Neural cell (in vitro differentiated cells): ENCODE measurements around the gene CDK8. TPM values are rescaled to one million over a fixed set of nuclear protein-coding genes. Genes with fewer than 3 reads are reported as not detected.

ENCODE experiments used
- H2AFZ ChIP-seq: fragments of 200-600, 300-800 bp; sonication (generic), shearing (Covaris generic); 2 replicates; pipeline ENCODE4 v1.6.0; 2014; ENCODE audit warnings: low read depth, mild to moderate bottlenecking, antibody characterized with exemption, low read length, moderate library complexity
- H3F3A ChIP-seq: fragments of 200-600 bp; shearing (Covaris generic); 2 replicates; pipeline ENCODE4 v1.6.1; 2016; ENCODE audit warnings: mild to moderate bottlenecking, moderate library complexity, mixed read lengths, antibody characterized with exemption, low read length; ENCODE audit not compliant: insufficient read depth, poor library complexity, severe bottlenecking
- H3K27ac ChIP-seq: fragments of 200-600, 300-800 bp; sonication (generic), shearing (Covaris generic); 2 replicates; pipeline ENCODE4 v1.5.1; 2014; ENCODE audit warnings: mild to moderate bottlenecking, low read length, moderate library complexity
- H3K27me3 ChIP-seq: fragments of 300-800, 200-600 bp; sonication (generic), shearing (Covaris generic); 2 replicates; pipeline ENCODE4 v1.6.0; 2014; ENCODE audit warnings: mild to moderate bottlenecking, low read depth, low read length, moderate library complexity; ENCODE audit not compliant: insufficient read depth
- H3K36me3 ChIP-seq: fragments of 300-800, 200-600 bp; sonication (generic), shearing (Covaris generic); 2 replicates; pipeline ENCODE4 v1.5.1; 2014; ENCODE audit warnings: mild to moderate bottlenecking, antibody characterized with exemption, low read length, moderate library complexity; ENCODE audit not compliant: insufficient read depth
- H3K4me2 ChIP-seq: fragments of 300-800, 200-600 bp; sonication (generic), shearing (Covaris generic); 2 replicates; pipeline ENCODE4 v1.6.0; 2014; ENCODE audit warnings: mild to moderate bottlenecking, low read length
- H3K4me3 ChIP-seq: fragments of 300-800, 200-600 bp; sonication (generic), shearing (Covaris generic); 2 replicates; pipeline ENCODE4 v1.5.1; 2014; ENCODE audit warnings: mild to moderate bottlenecking, low read length, moderate library complexity
- H3K79me2 ChIP-seq: fragments of 200-600 bp; shearing (Covaris generic); replicated peaks from 2 replicates; pipeline ENCODE4 v1.6.0; 2014; ENCODE audit warnings: mild to moderate bottlenecking, low read length, moderate library complexity; ENCODE audit not compliant: insufficient read depth
- H3K9ac ChIP-seq: fragments of 300-800, 200-600 bp; sonication (generic), shearing (Covaris generic); 2 replicates; pipeline ENCODE4 v1.6.1; 2016; ENCODE audit warnings: mild to moderate bottlenecking, low read length, mixed read lengths
- H3K9me2 ChIP-seq: fragments of 200-600 bp; shearing (Covaris generic); 2 replicates; pipeline ENCODE4 v1.6.1; 2016; ENCODE audit warnings: mild to moderate bottlenecking, low read length, mixed read lengths; ENCODE audit not compliant: insufficient read depth
- H3K9me3 ChIP-seq: fragments of 200-600, 300-800 bp; sonication (generic), shearing (Covaris generic); 2 replicates; pipeline ENCODE4 v1.6.1; 2016; ENCODE audit warnings: mild to moderate bottlenecking, mixed run types, low read length, moderate library complexity, mixed read lengths
- H4K20me1 ChIP-seq: fragments of 200-600 bp; shearing (Covaris generic); 2 replicates; pipeline ENCODE4 v1.6.1; 2016; ENCODE audit warnings: mild to moderate bottlenecking, mixed run types; ENCODE audit not compliant: insufficient read depth
- EP300 ChIP-seq: fragments of 450-650 bp; conservative IDR thresholded peaks from 2 replicates; pipeline ENCODE4 v1.6.1; 2014; ENCODE audit warnings: antibody characterized with exemption, mild to moderate bottlenecking, moderate library complexity; ENCODE audit not compliant: poor library complexity, severe bottlenecking
- EZH2 ChIP-seq: fragments of 200-600, 300-800 bp; shearing (Covaris generic), sonication (generic); IDR thresholded peaks from 2 replicates; pipeline ENCODE4 v1.6.1; 2014; ENCODE audit warnings: antibody characterized with exemption, low read length, borderline replicate concordance, mild to moderate bottlenecking; ENCODE audit not compliant: insufficient read depth, poor library complexity, severe bottlenecking
- MXI1 ChIP-seq: fragments of 450-650 bp; conservative IDR thresholded peaks from 2 replicates; pipeline ENCODE4 v1.6.1; 2014; ENCODE audit warnings: antibody characterized with exemption, mild to moderate bottlenecking; ENCODE audit not compliant: poor library complexity, severe bottlenecking
- POLR2AphosphoS5 ChIP-seq: IDR thresholded peaks from 2 replicates; pipeline ENCODE4 v1.6.1; 2012
- RAD21 ChIP-seq: fragments of 450-650 bp; conservative IDR thresholded peaks from 2 replicates; pipeline ENCODE4 v1.6.1; 2014; ENCODE audit warnings: antibody characterized with exemption, mild to moderate bottlenecking, moderate library complexity
- REST ChIP-seq: IDR thresholded peaks from 2 replicates; pipeline ENCODE4 v1.6.1; 2012; ENCODE audit warnings: borderline replicate concordance
- SMC3 ChIP-seq: fragments of 450-650 bp; conservative IDR thresholded peaks from 2 replicates; pipeline ENCODE4 v1.6.1; 2014; ENCODE audit warnings: antibody characterized with exemption, mild to moderate bottlenecking, moderate library complexity; ENCODE audit not compliant: poor library complexity
- TAF1 ChIP-seq: IDR thresholded peaks from 2 replicates; pipeline ENCODE4 v1.6.1; 2012; ENCODE audit warnings: low read depth
- polyA plus RNA-seq: library from polyadenylated mRNA; depleted of rRNA; stranded (reverse); fragments of >200 nt; gene quantifications from 2 replicates; pipeline ENCODE4 v1.2.3, GENCODE V29; 2014
- TF ChIP-seq, protein P1 (sequence below): fragments of 450-650 bp; IDR thresholded peaks from 2 replicates; pipeline ENCODE4 v1.5.1; 2014; ENCODE audit warnings: antibody characterized with exemption, mild to moderate bottlenecking, moderate library complexity; ENCODE audit not compliant: poor library complexity, severe bottlenecking

Gene CDK8
- polyA plus RNA-seq, 1 donor from 2014 or later, result 58.9 TPM

- H3K79me2 ChIP-seq, result peaks cover 24% of the 10 kb centered on the region
Observed at GRCh38 chr13:26323764-26324163, 69.8 kb downstream of the CDK8 start.

DNA sequence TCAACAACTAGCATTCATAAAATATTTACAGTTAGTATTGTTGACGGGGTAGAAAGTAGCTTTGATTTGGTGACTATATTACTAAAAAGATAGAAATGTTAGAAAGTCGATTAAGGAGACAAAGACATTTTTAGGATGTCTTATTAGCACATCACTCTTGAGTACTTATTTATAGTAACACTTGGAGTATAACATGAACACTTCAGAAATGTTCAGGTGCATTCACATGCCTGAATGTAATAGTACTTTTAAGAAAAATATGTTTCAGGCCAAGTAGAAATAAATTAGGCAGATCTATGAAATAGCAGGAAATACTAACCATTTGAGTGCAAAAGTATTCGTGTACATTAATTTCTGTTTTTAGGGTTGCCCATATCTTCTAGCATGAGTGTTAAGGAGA lies 70.4 kb downstream of the CDK8 start:
- Histone ChIP-seq H3K9me3 (no peaks in the 10 kb centered on the region), H3K27me3 (no peaks in the 10 kb centered on the region), H3F3A (no peaks in the 10 kb centered on the region), H3K4me3 (no peak overlapping the region), H3K9me2 (no peaks in the 10 kb centered on the region), H2AFZ (no peak overlapping the region), H3K27ac (no peak overlapping the region), H3K79me2 (peaks cover 26% of the 10 kb centered on the region), H3K36me3 (no peaks in the 10 kb centered on the region), H4K20me1 (no peaks in the 10 kb centered on the region), H3K4me2 (no peak overlapping the region), H3K9ac (no peak overlapping the region)
- TF ChIP-seq MXI1 (no peak), POLR2AphosphoS5 (no peak), EP300 (no peak), TAF1 (no peak), REST (no peak), SMC3 (no peak), EZH2 (no peak)
- TF ChIP-seq, protein P1, sequence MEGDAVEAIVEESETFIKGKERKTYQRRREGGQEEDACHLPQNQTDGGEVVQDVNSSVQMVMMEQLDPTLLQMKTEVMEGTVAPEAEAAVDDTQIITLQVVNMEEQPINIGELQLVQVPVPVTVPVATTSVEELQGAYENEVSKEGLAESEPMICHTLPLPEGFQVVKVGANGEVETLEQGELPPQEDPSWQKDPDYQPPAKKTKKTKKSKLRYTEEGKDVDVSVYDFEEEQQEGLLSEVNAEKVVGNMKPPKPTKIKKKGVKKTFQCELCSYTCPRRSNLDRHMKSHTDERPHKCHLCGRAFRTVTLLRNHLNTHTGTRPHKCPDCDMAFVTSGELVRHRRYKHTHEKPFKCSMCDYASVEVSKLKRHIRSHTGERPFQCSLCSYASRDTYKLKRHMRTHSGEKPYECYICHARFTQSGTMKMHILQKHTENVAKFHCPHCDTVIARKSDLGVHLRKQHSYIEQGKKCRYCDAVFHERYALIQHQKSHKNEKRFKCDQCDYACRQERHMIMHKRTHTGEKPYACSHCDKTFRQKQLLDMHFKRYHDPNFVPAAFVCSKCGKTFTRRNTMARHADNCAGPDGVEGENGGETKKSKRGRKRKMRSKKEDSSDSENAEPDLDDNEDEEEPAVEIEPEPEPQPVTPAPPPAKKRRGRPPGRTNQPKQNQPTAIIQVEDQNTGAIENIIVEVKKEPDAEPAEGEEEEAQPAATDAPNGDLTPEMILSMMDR, result no peak

More at GRCh38 chr13:26323764-26324163, 69.8 kb downstream of the CDK8 start:
- Histone ChIP-seq H3K9me2 (no peaks in the 10 kb centered on the region), H3K9me3 (no peaks in the 10 kb centered on the region), H4K20me1 (no peaks in the 10 kb centered on the region), H3K36me3 (no peaks in the 10 kb centered on the region), H3K27ac (no peak overlapping the region), H3K9ac (no peak overlapping the region), H3K4me3 (no peak overlapping the region), H3K4me2 (no peak overlapping the region), H3F3A (no peaks in the 10 kb centered on the region), H2AFZ (no peak overlapping the region), H3K27me3 (no peaks in the 10 kb centered on the region)
- TF ChIP-seq TAF1 (no peak), REST (no peak), POLR2AphosphoS5 (no peak), SMC3 (no peak), RAD21 (no peak), MXI1 (no peak), EZH2 (no peak), EP300 (no peak)
- TF ChIP-seq, protein P1, result no peak
